Measurements from ENCODE around the gene PRAMEF2. TPM values are rescaled to one million over a fixed set of nuclear protein-coding genes. Genes with fewer than 3 reads are reported as not detected.

Gene PRAMEF2
- total RNA-seq, result not detected in 2 replicates

GRCh38 chr1:12856786-12857185 is at the start of gene PRAMEF2:
Gene PRAMEF2 (plus strand): TSS chr1:12857086. CDS start chr1:12859010, 1,924 bp downstream.

GRCh38 chr1:12831310-12831709 is 25.6 kb upstream of the PRAMEF2 start, which contains the start of gene PRAMEF11:
Gene PRAMEF11 (minus strand): TSS chr1:12831410. CDS start chr1:12828789, 2,621 bp downstream.

GRCh38 chr1:12848620-12849019 is 8.3 kb upstream of the PRAMEF2 start, which contains the start of gene HNRNPCL1:
Gene HNRNPCL1 (minus strand): TSS chr1:12848720. CDS start chr1:12848289, 431 bp downstream.

GRCh38 chr1:12886101-12886500 is 29.2 kb downstream of the PRAMEF2 start, which contains the start of gene PRAMEF4:
Gene PRAMEF4 (minus strand): TSS chr1:12886201. CDS start chr1:12883394, 2,807 bp downstream.

GRCh38 chr1:12898170-12898569 is 41.3 kb downstream of the PRAMEF2 start, which contains the start of gene PRAMEF10:
Gene PRAMEF10 (minus strand): TSS chr1:12898270. CDS start chr1:12895847, 2,423 bp downstream.

Other genes with a start within 250 kb of the PRAMEF2 start
- 25.0 and 33.7 TPM in 2 replicates for gene DHRS3, start 238.9 kb upstream of the PRAMEF2 start, total RNA-seq
- gene AADACL4, start 213.0 kb upstream of the PRAMEF2 start, total RNA-seq, result not detected in 2 replicates
- gene AADACL3, start 141.0 kb upstream of the PRAMEF2 start, total RNA-seq, result not detected in 2 replicates
- not detected in 2 replicates for gene CFAP107, start 110.9 kb upstream of the PRAMEF2 start, total RNA-seq
- not detected in 2 replicates for gene PRAMEF12, start 83.3 kb upstream of the PRAMEF2 start, total RNA-seq
- gene PRAMEF1, start 65.7 kb upstream of the PRAMEF2 start, total RNA-seq, result not detected in 2 replicates
- not detected in 2 replicates for gene PRAMEF11, start 25.7 kb upstream of the PRAMEF2 start, total RNA-seq
- gene HNRNPCL1, start 8.4 kb upstream of the PRAMEF2 start, total RNA-seq, result not detected in 2 replicates
- not detected in 2 replicates for gene PRAMEF4, start 29.1 kb downstream of the PRAMEF2 start, total RNA-seq
- gene PRAMEF10, start 41.2 kb downstream of the PRAMEF2 start, total RNA-seq, result not detected in 2 replicates
- gene PRAMEF7, start 59.5 kb downstream of the PRAMEF2 start, total RNA-seq, result not detected in 2 replicates
- gene PRAMEF6, start 90.5 kb downstream of the PRAMEF2 start, total RNA-seq, result not detected in 2 replicates
- not detected in 2 replicates for gene PRAMEF27, start 199.5 kb downstream of the PRAMEF2 start, total RNA-seq
- gene HNRNPCL3, start 203.7 kb downstream of the PRAMEF2 start, total RNA-seq, result not detected in 2 replicates
- not detected in 2 replicates for gene PRAMEF25, start 213.7 kb downstream of the PRAMEF2 start, total RNA-seq

Data from epithelial cell of umbilical artery (primary cell).